ENCODE measurements around the gene TSSC4.

The TSSC4 gene

DNA sequence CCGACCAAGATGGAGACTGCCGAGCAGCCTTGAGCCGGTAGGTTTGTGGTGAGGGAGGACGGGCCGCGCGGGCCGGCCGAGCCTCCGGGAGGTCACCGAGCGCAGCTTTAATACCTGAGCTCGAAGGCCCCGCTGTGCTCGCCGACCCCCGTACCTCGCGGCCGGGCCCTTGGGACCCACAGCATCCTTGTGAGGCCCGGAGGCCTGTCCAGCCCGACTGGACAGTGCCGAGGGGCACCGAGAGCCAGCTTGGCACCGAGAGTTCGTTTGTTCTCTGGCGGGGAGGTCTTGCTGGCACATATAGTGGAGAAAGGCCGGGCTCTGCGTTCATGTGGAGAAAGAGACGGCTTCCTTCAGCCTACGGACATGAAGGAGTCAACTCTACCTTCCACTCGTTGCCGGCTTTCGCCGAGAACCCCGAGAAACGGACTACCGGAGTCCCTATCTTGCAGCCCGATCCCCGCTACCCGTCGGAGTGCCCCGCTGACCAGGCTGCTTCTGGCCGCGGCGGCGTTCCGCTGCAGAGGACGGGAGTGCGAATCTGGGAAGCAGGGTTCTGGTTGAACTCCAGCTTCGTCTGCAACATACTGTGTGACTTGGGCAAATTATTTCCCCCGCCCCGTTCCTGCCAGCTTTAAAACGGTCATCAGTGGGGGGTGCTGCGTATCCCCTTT is 349 bp downstream of the TSSC4 start:
- no peak for DNase-seq (ENCODE audit: low read depth in 2 of 2)

DNA sequence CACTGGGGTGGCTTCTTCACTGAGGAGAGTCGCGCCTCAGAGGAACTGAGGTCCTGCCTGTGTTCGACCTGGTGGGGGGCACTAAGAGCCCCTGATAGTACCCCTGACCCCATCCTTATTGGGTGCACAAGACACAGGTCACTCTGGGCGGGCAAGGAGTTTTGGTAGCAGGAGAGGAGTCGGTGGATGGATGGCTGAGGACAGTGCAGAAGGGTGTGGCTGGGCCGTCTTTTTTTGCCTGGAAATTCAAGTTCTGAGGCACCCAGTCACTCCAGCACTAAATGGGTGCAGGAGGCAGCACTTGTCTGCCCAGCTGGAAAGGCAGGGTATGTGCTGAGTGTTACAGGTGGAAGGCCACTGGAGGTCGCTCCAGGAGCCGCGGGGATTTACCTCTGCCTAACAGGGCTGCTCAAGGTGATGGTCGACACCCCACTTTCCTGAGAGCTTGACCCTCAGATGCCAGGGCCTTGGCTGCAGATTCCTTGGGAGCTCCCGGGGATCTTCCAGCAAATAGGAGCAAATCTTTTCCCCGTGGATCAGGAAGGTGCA is 960 bp downstream of the TSSC4 start:
- DNase-seq (ENCODE audit: low read depth in 2 of 2), result no peak

DNA sequence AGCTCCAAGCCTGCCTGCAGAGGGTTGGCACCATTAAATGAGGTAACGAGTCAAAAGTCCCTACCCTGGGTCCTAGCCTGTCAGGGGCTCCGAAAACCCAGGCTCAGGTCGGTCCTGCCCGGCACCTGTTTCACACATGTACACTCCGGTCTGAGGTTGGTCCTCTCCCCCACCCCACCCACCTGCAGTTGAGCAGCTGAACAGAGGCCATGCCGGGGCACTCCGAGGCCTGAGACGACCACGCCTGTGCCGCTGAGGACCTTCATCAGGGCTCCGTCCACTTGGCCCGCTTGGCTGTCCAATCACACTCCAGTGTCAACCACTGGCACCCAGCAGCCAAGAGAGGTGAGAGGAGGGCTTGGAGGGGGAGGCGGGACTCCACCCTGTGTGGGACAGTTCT is 1.6 kb downstream of the TSSC4 start:
- DNase-seq (ENCODE audit: low read depth in 2 of 2), result no peak

DNA sequence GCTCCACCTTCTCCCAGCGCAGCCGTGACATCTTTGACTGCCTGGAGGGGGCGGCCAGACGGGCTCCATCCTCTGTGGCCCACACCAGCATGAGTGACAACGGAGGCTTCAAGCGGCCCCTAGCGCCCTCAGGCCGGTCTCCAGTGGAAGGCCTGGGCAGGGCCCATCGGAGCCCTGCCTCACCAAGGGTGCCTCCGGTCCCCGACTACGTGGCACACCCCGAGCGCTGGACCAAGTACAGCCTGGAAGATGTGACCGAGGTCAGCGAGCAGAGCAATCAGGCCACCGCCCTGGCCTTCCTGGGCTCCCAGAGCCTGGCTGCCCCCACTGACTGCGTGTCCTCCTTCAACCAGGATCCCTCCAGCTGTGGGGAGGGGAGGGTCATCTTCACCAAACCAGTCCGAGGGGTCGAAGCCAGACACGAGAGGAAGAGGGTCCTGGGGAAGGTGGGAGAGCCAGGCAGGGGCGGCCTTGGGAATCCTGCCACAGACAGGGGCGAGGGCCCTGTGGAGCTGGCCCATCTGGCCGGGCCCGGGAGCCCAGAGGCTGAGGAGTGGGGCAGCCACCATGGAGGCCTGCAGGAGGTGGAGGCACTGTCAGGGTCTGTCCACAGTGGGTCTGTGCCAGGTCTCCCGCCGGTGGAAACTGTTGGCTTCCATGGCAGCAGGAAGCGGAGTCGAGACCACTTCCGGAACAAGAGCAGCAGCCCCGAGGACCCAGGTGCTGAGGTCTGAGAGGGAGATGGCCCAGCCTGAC is 2.5 kb downstream of the TSSC4 start:
- DNase-seq (ENCODE audit: low read depth in 2 of 2), result no peak

DNA sequence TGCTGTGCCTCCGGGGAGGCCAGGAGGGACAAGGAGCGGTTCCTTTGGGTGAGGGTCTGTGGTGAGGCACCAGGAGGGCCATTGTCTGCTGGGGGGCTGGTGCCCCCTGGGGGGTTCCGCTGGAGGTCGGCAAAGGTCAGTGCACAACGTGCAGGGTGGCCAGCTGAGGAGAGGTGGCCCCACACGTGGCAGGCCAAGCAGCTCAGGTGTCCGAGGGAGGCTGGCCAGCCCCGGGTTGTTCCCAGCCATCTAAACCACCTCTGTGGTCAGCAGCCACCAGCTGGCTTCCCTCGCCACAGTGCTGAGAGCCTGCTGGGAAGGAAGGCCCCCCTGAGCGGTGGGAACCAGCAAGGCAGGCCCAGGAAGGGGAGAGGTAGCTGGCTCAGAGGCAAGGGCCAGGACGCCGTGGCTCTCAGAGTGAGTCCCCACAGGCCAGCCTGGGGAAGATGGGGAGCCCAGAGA is 4.2 kb downstream of the TSSC4 start:
- no peak for DNase-seq (ENCODE audit: low read depth in 2 of 2)

DNA sequence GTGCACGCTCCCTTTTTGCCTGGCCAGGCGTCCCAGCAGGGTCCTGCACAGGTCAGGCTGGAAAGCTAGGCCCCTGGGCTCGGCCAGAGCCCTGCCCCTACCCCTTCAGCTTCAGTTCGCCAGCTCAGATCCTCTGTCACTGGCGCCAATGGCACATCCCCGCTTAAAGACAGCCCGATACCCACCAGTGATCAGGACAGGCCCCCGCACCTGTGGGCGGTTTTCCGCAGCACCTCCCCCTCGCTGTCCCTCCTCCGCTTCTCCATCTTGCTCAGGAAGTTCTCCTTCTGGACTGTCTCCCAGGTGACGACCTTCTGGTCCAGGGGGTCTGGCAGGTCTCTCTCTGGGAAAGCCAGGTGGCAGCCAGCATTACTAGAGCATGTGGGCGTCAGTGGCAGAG is 5.9 kb downstream of the TSSC4 start:
- DNase-seq (ENCODE audit: low read depth in 2 of 2), result no peak

DNA sequence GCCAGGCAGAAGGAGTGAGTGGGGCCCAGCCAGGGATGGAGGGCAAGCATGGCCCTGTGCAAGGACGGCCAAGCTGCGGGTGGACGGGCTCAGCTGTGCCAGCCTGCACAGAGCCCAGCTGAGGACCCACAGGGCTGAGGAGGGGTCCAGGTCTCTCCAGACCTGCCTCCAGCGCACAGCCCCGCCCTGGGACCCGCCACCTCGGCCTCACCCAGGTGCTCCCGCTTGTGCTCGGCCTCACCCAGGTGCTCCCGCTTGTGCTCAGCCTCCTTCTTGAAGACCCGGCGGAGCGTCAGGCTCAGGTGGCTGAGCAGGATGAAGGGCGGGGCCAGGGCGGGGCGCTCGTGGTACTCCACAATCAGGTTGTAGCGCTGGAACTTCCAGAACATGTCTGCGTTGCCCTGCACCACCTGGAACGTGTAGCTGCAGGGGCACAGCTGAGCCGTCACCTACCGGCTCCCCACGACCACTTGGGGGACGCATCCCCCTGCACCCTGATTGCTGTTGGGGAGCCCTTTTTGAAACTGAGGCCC is 6.4 kb downstream of the TSSC4 start:
- DNase-seq (ENCODE audit: low read depth in 2 of 2), result no peak

DNA sequence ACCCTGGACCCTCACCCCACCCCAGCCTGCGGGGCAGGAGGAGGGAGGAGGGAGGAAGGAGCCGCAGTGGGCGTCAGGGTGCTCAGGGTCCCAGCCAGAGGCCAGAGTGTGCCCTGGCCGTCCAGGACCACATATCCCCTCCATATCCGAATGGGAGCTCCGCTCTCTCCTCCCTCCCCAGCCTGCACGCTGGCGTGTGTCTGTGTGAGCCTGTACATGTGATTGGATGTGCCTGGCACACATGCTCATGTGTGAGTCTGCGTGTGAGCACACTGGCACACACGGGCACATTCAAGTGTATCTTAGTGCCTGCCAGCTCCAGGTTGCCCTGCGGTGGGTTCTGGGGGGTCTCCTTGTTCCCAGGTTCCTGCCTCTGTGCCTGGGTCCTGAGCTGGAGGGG is 8.1 kb downstream of the TSSC4 start:
- DNase-seq (ENCODE audit: low read depth in 2 of 2), result no peak

DNA sequence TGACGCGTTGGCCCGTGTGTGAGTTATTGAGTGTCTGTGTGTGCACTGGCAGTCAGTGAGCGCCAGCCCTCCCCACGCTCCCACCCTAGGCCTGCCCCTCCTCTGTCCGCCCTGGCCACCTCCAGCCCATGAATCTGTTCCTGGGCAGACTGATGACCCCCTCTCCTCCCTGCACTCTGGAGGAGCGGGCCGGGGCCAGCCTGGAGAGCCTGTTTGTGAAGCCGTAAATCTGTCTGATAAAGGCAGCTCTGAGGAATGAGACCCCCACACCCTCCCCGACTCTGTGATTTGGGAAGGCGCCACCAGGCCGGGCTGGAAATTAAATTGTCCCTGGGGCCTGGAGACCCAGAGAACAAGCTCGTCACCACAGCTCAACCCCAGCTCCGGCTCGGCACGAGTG is 8.6 kb downstream of the TSSC4 start:
- no peak for DNase-seq (ENCODE audit: low read depth in 2 of 2)

DNA sequence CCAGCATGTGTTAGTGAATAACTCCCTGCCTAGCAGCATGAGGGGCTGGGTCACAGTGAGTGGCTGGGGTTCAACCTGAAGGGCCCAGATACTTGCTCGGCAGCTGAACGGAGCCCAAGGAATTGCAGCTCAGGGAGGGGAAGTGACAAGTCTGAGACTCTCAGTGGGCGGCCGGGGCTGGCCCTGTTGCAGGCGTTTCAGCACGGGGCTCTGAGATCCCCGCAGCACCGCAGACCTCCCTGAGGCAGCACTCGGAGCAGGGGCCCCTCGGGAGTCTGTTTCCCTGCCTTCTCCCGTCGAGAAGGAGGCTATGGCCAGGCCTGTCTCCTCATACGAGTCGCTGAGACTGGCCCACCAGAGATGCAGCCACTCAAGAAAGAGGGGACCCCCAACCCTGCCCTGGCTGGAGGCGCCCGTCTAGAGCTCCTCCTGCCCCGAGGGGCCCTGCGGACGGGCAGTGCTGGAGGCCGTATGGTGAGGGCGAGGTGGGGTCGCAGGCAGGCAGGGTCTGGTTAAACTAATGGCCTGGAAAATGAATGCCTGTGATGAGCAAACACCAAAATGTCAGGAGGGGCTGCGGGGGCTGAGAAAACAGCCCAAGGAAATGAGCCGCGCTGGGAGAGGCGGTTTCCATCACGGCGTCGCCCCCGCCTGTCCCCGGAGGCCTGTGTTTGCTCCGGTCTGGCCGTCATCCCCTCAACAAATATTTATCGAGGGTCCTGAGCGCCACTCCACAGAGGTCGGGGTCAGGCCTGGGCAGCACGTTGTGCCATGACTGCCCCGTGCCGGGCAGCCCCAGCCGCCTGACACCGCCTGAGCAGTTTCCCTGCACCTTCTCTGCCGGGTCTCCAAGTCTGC is 9.3 kb downstream of the TSSC4 start:
- no peak for DNase-seq (ENCODE audit: low read depth in 2 of 2)

DNA sequence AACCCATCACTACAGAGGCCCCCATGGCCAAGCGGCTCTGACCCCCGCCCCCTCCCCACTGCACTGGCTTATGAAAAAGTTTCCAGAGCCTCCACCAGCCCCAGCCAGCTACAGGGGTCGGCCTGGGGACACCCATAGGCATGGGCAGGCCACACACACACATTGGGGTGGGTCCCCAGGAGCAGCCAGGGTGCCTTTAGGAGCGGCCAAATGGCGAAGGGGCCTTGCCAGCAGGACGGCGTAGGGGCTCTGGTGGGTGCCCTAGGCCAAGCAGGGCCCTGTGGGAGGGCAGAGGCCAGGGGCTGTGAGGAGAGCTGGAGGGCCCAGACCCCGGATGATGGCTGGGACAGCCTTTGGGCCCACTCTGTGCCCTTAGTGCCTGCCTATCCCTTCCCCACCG is 10.1 kb downstream of the TSSC4 start:
- DNase-seq (ENCODE audit: low read depth in 2 of 2), result no peak

DNA sequence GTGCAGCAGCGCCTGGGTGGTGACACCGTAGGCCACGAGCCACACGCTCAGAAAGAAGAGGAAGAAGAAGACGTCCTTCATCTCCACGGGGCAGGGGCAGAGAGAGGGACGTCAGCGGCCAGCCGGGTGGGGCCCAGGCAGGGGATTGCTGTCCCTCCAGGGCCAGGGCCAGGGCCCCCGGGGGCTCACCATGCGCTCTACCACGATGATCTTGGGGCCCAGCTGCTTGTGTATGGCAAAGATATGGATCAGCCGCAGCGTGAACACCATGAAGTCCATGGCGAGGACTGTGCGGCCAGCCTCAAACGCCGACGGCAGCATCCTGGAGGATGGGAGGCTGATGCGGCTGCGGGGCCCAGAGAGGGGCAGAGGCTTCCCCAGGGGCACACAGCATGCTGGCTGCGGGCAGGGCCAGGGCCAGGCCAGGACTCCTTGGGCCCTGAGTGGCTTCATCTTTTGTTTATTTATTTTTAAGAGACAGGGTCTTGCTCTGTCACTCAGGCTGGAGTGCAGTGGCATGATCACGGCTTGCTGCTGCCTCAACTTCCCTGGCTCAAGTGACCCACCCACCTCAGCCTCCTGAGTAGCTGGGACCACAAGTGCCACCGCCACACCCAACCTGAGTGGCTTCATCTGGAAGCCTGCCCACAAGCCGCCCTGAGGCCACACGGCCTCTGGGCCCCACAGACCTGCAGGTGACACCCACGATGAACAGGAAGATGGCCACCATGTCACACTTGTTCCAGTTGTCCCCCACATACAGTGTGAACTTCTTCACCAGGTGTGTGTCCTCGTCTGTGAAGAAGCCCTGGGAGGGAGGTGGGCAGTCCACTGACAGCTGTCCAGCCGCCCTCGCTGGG is 11.1 kb downstream of the TSSC4 start:
- DNase-seq (ENCODE audit: low read depth in 2 of 2), result no peak

DNA sequence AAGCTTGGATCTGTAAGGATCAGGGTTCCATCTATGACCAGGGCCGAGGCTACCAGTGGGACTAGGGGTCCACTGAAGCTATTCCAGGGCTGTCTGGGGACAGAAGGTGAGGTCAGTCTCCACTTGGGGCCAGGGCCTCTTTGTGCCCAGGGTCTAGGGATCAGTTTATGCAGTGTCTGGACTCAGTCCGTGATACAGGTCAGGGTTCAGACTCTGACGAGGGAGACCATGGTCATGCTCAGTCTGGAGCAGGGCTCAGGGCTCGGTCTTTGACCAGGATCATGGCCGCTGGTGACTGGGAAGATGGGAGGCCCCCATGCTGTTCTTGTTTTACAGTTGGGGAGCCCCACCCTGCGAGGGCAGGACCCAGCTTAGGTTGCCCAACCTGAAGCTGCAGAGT is 11.8 kb downstream of the TSSC4 start:
- DNase-seq (ENCODE audit: low read depth in 2 of 2), result no peak

DNA sequence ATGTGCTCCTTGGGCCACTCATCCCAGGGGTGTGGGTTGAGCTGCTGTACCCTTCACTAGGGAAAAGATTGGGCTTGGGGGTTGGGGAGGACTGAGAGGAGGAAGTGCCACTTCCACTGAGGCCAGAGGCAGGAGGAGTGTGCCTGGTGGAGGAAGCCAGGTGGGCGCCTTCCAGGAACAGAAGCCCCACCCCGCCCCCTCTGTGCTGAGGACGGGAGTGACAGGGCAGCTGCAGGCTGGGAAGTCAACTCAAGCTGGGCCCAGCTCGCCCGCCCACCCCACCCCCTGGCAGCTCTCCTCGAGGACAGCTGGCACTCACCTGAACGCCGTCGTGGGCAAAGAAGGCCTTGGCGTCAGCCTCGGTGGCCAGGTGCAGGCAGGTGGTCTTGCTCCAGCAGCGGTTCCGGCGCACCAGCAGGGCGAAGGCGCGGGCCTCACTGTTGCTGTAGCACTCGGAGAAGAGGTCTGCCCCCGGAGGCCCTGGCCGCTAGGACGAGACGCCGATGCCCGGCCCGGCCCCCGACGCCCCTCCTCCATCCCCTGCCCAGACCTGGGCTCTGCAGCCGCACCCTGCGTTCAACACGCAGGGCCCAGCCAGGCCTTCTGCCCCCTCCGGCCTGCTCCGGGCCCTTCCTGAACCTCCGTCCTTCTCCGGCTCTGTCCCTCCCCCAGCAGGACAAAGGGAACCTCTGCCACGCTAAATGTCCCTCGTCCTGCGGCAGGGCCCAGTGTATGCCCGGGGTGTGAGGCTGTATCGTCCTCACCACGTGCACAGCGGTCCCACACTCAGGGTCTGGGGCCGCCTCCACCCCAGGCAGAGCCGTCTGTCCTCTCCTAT is 13.4 kb downstream of the TSSC4 start:
- DNase-seq (ENCODE audit: low read depth in 2 of 2), result no peak

DNA sequence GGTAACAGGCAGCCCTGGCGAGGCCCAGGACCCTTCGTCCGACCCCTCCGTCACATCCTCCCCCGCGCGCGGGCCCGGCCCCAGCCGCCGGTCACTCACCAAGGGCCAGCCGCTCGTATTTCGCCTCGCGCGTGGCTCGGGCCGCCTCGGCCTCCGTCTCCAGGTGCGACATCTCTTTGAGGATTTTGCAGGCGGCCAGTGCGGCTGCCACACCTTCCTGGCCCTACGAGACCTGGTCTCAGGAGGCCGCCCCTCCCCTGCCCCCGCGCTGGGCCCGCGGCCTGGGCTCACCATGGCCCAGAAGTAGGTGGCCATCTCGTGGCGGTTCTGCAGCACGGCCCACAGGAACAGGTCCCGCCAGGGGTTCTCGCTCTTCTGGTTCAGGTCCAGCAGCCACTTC is 14.1 kb downstream of the TSSC4 start:
- no peak for DNase-seq (ENCODE audit: low read depth in 2 of 2)

DNA sequence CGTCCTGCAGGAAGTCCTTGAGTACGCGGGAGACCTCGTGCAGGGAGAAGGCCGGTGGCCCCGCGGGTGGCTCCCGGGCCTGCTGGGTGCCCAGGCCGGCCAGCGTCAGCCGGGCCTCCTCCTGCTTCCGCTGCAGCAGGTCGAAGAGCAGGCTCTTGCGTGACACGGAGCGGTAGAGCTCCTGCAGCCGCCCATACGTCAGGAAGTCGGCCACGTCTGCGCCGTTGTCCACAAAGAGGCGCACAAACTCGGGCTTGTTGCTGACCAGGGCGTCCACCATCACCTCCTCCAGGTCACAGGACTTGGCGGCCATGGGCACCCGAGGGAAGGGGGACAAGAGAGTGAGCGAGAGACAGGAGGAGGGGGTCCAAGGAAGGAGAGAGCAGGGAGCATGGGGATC is 14.6 kb downstream of the TSSC4 start:
- DNase-seq (ENCODE audit: low read depth in 2 of 2), result no peak

DNA sequence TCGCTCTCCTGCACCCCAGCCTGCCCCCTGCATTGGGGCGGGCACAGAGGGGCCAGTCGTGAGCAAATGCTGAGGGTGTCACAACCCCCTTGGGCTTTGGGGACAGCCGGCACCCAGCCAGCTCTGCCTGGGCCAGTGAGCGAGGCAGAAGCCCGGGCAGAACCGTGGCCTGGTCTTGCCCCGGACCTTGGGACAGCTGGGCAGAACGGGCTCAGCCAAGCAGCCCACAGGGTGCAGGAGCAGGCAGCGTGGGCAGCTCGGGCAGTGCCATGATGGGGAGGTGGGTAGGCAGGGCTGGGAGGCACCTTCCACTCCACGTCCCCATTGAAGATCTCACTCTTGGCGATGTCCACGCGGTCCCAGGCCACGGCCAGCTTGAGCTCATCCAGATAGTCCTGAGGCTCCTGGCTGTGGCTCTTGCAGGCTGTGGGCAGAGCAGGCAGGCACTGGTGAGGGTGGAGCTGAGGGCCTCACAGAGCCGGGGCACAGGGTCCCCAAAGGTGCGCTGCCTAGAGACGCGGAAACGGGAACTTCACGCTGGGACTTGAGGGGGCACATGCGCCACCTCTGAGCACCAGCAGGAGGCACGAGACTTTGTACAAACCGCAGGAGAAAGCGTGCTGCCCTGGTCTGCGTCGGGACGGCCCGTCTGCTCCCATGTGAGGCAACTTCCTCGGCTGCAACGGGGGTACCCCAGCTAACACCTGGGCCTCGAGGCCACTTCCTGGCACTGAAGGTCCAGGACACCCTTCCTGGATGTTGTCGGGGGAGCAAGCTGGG is 15.2 kb downstream of the TSSC4 start:
- no peak for DNase-seq (ENCODE audit: low read depth in 2 of 2)

DNA sequence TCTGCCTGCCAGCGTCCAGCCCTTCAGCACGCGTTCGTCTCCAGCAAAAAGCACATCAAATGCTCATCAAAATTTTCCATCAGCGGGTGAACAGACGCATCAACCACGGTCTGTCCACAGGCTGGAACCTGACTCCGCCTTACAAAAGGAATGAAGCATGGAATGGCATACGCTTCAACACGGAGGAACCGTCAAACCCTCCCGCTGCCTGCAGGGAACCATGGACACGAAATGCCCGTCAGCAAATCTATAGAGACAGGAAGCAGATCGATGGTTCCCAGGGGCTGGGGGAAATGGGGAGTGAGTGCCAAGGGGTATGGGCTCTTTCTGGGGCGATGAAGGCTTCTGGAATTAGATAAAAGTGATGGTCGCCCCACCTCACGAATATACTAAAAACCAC is 16.2 kb downstream of the TSSC4 start:
- no peak for DNase-seq (ENCODE audit: low read depth in 2 of 2)

Measured in stimulated activated CD4-positive, alpha-beta T cell treated with anti-CD3 and anti-CD28 coated beads, Interleukin-4, amount 100 ng/mL, for 48 hours (primary cell).